Activated naive CD8-positive, alpha-beta T cell treated with anti-CD3 and anti-CD28 coated beads for 36 hours (primary cell): ENCODE results near the gene CYB5RL. TPM values are rescaled to one million over a fixed set of nuclear protein-coding genes. Genes with fewer than 3 reads are reported as not detected.

Source experiments
- DNase-seq: peaks from one replicate; pipeline ENCODE4 v3.0.0; 2021
- H3K27ac Mint-ChIP-seq: one replicate; pipeline ENCODE4 v1.8.0; 2022; ENCODE audit warnings: mild to moderate bottlenecking, moderate library complexity, mixed read lengths
- H3K27me3 Mint-ChIP-seq: one replicate; pipeline ENCODE4 v1.8.0; 2022; ENCODE audit warnings: mild to moderate bottlenecking, mixed read lengths
- H3K36me3 Mint-ChIP-seq: one replicate; pipeline ENCODE4 v1.8.0; 2021; ENCODE audit warnings: mild to moderate bottlenecking, mixed read lengths
- H3K4me1 Mint-ChIP-seq: one replicate; pipeline ENCODE4 v1.8.0; 2021; ENCODE audit warnings: mixed read lengths
- H3K4me3 Mint-ChIP-seq: one replicate; pipeline ENCODE4 v1.8.0; 2022; ENCODE audit warnings: mild to moderate bottlenecking, moderate library complexity, mixed read lengths
- H3K9me3 Mint-ChIP-seq: one replicate; pipeline ENCODE4 v1.8.0; 2022; ENCODE audit warnings: mixed read lengths
- total RNA-seq, 2 experiments: library from RNA; stranded (reverse); gene quantifications; one replicate each; pipeline ENCODE4 v1.2.3, GENCODE V29; 2021

Gene CYB5RL
- total RNA-seq, 2 experiments from 2014 or later, result 9.1 to 10.6 TPM

GRCh38 chr1:54165146-54165545 lies 34.7 kb downstream of the CYB5RL start:
- DNase-seq, result no peak
- no peak overlapping the region for H3K27ac Mint-ChIP-seq
- H3K27me3 Mint-ChIP-seq, result no peaks in the 10 kb centered on the region
- H3K4me1 Mint-ChIP-seq, result no peaks in the 10 kb centered on the region
- no peaks in the 10 kb centered on the region for H3K36me3 Mint-ChIP-seq
- H3K9me3 Mint-ChIP-seq, result no peaks in the 10 kb centered on the region
- no peak overlapping the region for H3K4me3 Mint-ChIP-seq

- no peak for DNase-seq
- no peak overlapping the region for H3K4me3 Mint-ChIP-seq
- no peak overlapping the region for H3K27ac Mint-ChIP-seq
- no peaks in the 10 kb centered on the region for H3K36me3 Mint-ChIP-seq
- no peaks in the 10 kb centered on the region for H3K4me1 Mint-ChIP-seq
- H3K9me3 Mint-ChIP-seq, result no peaks in the 10 kb centered on the region
- H3K27me3 Mint-ChIP-seq, result no peaks in the 10 kb centered on the region
Measured at GRCh38 chr1:54163573-54163972, 36.3 kb downstream of the CYB5RL start.

- no peaks in the 10 kb centered on the region for H3K27me3 Mint-ChIP-seq
- H3K4me1 Mint-ChIP-seq, result no peaks in the 10 kb centered on the region
- H3K4me3 Mint-ChIP-seq, result no peak overlapping the region
- H3K27ac Mint-ChIP-seq, result no peak overlapping the region
- DNase-seq, result no peak
- H3K36me3 Mint-ChIP-seq, result no peaks in the 10 kb centered on the region
- no peaks in the 10 kb centered on the region for H3K9me3 Mint-ChIP-seq
Measured at GRCh38 chr1:54163051-54163450, 36.8 kb downstream of the CYB5RL start.

- DNase-seq, result no peak
- no peaks in the 10 kb centered on the region for H3K36me3 Mint-ChIP-seq
- no peak overlapping the region for H3K27ac Mint-ChIP-seq
- H3K4me3 Mint-ChIP-seq, result no peak overlapping the region
- no peaks in the 10 kb centered on the region for H3K9me3 Mint-ChIP-seq
- no peaks in the 10 kb centered on the region for H3K27me3 Mint-ChIP-seq
- H3K4me1 Mint-ChIP-seq, result no peaks in the 10 kb centered on the region
Measured at GRCh38 chr1:54161495-54162168, 38.2 kb downstream of the CYB5RL start.

GRCh38 chr1:54160351-54160750 lies 39.5 kb downstream of the CYB5RL start:
- DNase-seq, result no peak
- Mint-ChIP-seq H3K36me3 (no peaks in the 10 kb centered on the region), H3K27ac (no peak overlapping the region), H3K27me3 (no peaks in the 10 kb centered on the region), H3K9me3 (no peaks in the 10 kb centered on the region), H3K4me1 (no peaks in the 10 kb centered on the region), H3K4me3 (no peak overlapping the region)

- Mint-ChIP-seq H3K4me1 (no peaks in the 10 kb centered on the region), H3K27me3 (no peaks in the 10 kb centered on the region), H3K4me3 (no peak overlapping the region), H3K36me3 (no peaks in the 10 kb centered on the region), H3K9me3 (no peaks in the 10 kb centered on the region), H3K27ac (no peak overlapping the region)
- DNase-seq, result no peak
Measured at GRCh38 chr1:54159733-54160316, 40.0 kb downstream of the CYB5RL start.

GRCh38 chr1:54158071-54158470 lies 41.8 kb downstream of the CYB5RL start:
- no peaks in the 10 kb centered on the region for H3K9me3 Mint-ChIP-seq
- H3K4me3 Mint-ChIP-seq, result no peak overlapping the region
- no peaks in the 10 kb centered on the region for H3K4me1 Mint-ChIP-seq
- no peaks in the 10 kb centered on the region for H3K36me3 Mint-ChIP-seq
- H3K27me3 Mint-ChIP-seq, result no peaks in the 10 kb centered on the region
- DNase-seq, result no peak
- H3K27ac Mint-ChIP-seq, result no peak overlapping the region

- Mint-ChIP-seq H3K36me3 (no peaks in the 10 kb centered on the region), H3K9me3 (no peaks in the 10 kb centered on the region), H3K4me1 (no peaks in the 10 kb centered on the region), H3K27ac (no peak overlapping the region), H3K27me3 (no peaks in the 10 kb centered on the region), H3K4me3 (no peak overlapping the region)
- DNase-seq, result no peak
Measured at GRCh38 chr1:54157401-54157800, 42.4 kb downstream of the CYB5RL start.

GRCh38 chr1:54156986-54157385 lies 42.8 kb downstream of the CYB5RL start:
- no peak for DNase-seq
- Mint-ChIP-seq H3K36me3 (no peaks in the 10 kb centered on the region), H3K4me1 (no peaks in the 10 kb centered on the region), H3K4me3 (no peak overlapping the region), H3K9me3 (no peaks in the 10 kb centered on the region), H3K27me3 (no peaks in the 10 kb centered on the region), H3K27ac (no peak overlapping the region)

- no peak overlapping the region for H3K27ac Mint-ChIP-seq
Measured at GRCh38 chr1:54156201-54156600, 43.6 kb downstream of the CYB5RL start.

GRCh38 chr1:54153535-54154439 lies 46.0 kb downstream of the CYB5RL start:
- H3K4me1 Mint-ChIP-seq, result no peaks in the 10 kb centered on the region
- H3K27ac Mint-ChIP-seq, result no peak overlapping the region
- no peak overlapping the region for H3K4me3 Mint-ChIP-seq
- H3K27me3 Mint-ChIP-seq, result no peaks in the 10 kb centered on the region
- no peaks in the 10 kb centered on the region for H3K9me3 Mint-ChIP-seq
- DNase-seq, result no peak
- H3K36me3 Mint-ChIP-seq, result no peaks in the 10 kb centered on the region

More at GRCh38 chr1:54156201-54156600, 43.6 kb downstream of the CYB5RL start:
- H3K27me3 Mint-ChIP-seq, result no peaks in the 10 kb centered on the region
- no peaks in the 10 kb centered on the region for H3K4me1 Mint-ChIP-seq
- no peaks in the 10 kb centered on the region for H3K36me3 Mint-ChIP-seq
- no peak for DNase-seq
- no peak overlapping the region for H3K4me3 Mint-ChIP-seq
- H3K9me3 Mint-ChIP-seq, result no peaks in the 10 kb centered on the region

GRCh38 chr1:54152696-54153095 lies 47.1 kb downstream of the CYB5RL start, which contains the start of gene CDCP2:
TSS of gene CDCP2 (minus strand) at chr1:54153000. CDS start at chr1:54152922, 78 bp downstream.
- no peaks in the 10 kb centered on the region for H3K9me3 Mint-ChIP-seq
- H3K36me3 Mint-ChIP-seq, result no peaks in the 10 kb centered on the region
- no peaks in the 10 kb centered on the region for H3K4me1 Mint-ChIP-seq
- H3K27ac Mint-ChIP-seq, result no peak within 1 kb of the TSS
- no peaks in the 10 kb centered on the region for H3K27me3 Mint-ChIP-seq
- H3K4me3 Mint-ChIP-seq, result no peak within 1 kb of the TSS
- no peak for DNase-seq

- H3K4me3 Mint-ChIP-seq, result no peak overlapping the region
- H3K9me3 Mint-ChIP-seq, result no peaks in the 10 kb centered on the region
- DNase-seq, result no peak
- no peak overlapping the region for H3K27ac Mint-ChIP-seq
- H3K27me3 Mint-ChIP-seq, result no peaks in the 10 kb centered on the region
- no peaks in the 10 kb centered on the region for H3K4me1 Mint-ChIP-seq
- H3K36me3 Mint-ChIP-seq, result no peaks in the 10 kb centered on the region
Measured at GRCh38 chr1:54151013-54151412, 48.8 kb downstream of the CYB5RL start.
